CD4-positive, alpha-beta memory T cell (primary cell): Measurements from ENCODE around the gene CLIC5. TPM values are rescaled to one million over a fixed set of nuclear protein-coding genes. Genes with fewer than 3 reads are reported as not detected.

Experiments used
- CTCF ChIA-PET: fragments of 350-600 bp; sonication (Branson Sonifier 250); formaldehyde crosslinking; loops from one replicate; lab custom pipeline; 2021; ENCODE audit warnings: inconsistent platforms; ENCODE audit not compliant: partially characterized antibody; lab: Charles Lee
- POLR2A ChIA-PET: fragments of 350-600 bp; sonication (Branson Sonifier 250); formaldehyde crosslinking; loops from one replicate; lab custom pipeline; 2021; ENCODE audit not compliant: partially characterized antibody; lab: Charles Lee
- DNase-seq, 5 donors: peaks; one replicate each; pipeline versions ENCODE4 v3.0.0 to v3.0.0-alpha.2; 2020 to 2022; ENCODE audit warnings: mixed read lengths in 1 of 5
- H3K27ac ChIP-seq: one replicate; pipeline ENCODE4 v1.7.0; 2013; ENCODE audit warnings: low read depth, low read length
- H3K27me3 ChIP-seq: 2 replicates; pipeline ENCODE4 v1.7.0; 2013; ENCODE audit warnings: mild to moderate bottlenecking, low read length, moderate library complexity; ENCODE audit not compliant: insufficient read depth
- H3K36me3 ChIP-seq: 2 replicates; pipeline ENCODE4 v1.7.0; 2013; ENCODE audit warnings: mild to moderate bottlenecking, low read length, moderate library complexity; ENCODE audit not compliant: insufficient read depth
- H3K4me1 ChIP-seq: 2 replicates; pipeline ENCODE4 v1.7.0; 2013; ENCODE audit warnings: mild to moderate bottlenecking, low read length, moderate library complexity; ENCODE audit not compliant: insufficient read depth
- H3K4me3 ChIP-seq, 2 donors: one replicate each; pipeline ENCODE4 v1.7.0; 2013; ENCODE audit warnings: low read length in 2 of 2, mild to moderate bottlenecking in 1 of 2
- H3K9me3 ChIP-seq, 2 donors: one replicate each; pipeline ENCODE4 v1.7.0; 2013; ENCODE audit warnings: low read length in 2 of 2, control low read depth in 1 of 2; ENCODE audit not compliant: control insufficient read depth in 1 of 2
- H3K27ac Mint-ChIP-seq, 7 donors: one replicate each; pipeline ENCODE4 v1.8.0; 2020 to 2021; ENCODE audit warnings: mixed read lengths in 7 of 7, mild to moderate bottlenecking in 6 of 7, inconsistent platforms in 3 of 7, moderate library complexity in 3 of 7
- H3K27me3 Mint-ChIP-seq, 2 donors: one replicate each; pipeline ENCODE4 v1.8.0; 2020 to 2021; ENCODE audit warnings: mixed read lengths in 2 of 2
- H3K36me3 Mint-ChIP-seq, 2 donors: one replicate each; pipeline ENCODE4 v1.8.0; 2020 to 2021; ENCODE audit warnings: mixed read lengths in 2 of 2, inconsistent platforms in 1 of 2, mild to moderate bottlenecking in 1 of 2
- H3K4me1 Mint-ChIP-seq, 4 donors: one replicate each; pipeline ENCODE4 v1.8.0; 2020 to 2021; ENCODE audit warnings: mixed read lengths in 4 of 4, mild to moderate bottlenecking in 1 of 4
- H3K4me3 Mint-ChIP-seq, 8 donors: one replicate each; pipeline ENCODE4 v1.8.0; 2020 to 2021; ENCODE audit warnings: mixed read lengths in 8 of 8, mild to moderate bottlenecking in 7 of 8, moderate library complexity in 6 of 8, inconsistent platforms in 3 of 8
- H3K9me3 Mint-ChIP-seq, 8 donors: one replicate each; pipeline ENCODE4 v1.8.0; 2020 to 2021; ENCODE audit warnings: mixed read lengths in 8 of 8, mild to moderate bottlenecking in 5 of 8, inconsistent platforms in 3 of 8, moderate library complexity in 1 of 8
- intact Hi-C: fragments of 100-400 bp; cut with micrococcal nuclease; formaldehyde crosslinking; loops from one replicate; pipeline ENCODE4 v1.15.1; 2023
- polyA plus RNA-seq, 2 donors: library from polyadenylated mRNA; unstranded; fragments of 300-500 nt; fragmentation: Illumina TruSeq; gene quantifications; one replicate each; pipeline ENCODE4 v1.2.3, GENCODE V29; 2021
- total RNA-seq, 2 experiments: library from RNA; stranded (reverse); gene quantifications; one replicate each; pipeline ENCODE4 v1.2.3, GENCODE V29; 2021

The CLIC5 gene
- 10 to 100 TPM; 17.6 to 18.4 TPM for total RNA-seq
- 1 to 10 TPM; 3.4 to 7.3 TPM for polyA plus RNA-seq

DNA sequence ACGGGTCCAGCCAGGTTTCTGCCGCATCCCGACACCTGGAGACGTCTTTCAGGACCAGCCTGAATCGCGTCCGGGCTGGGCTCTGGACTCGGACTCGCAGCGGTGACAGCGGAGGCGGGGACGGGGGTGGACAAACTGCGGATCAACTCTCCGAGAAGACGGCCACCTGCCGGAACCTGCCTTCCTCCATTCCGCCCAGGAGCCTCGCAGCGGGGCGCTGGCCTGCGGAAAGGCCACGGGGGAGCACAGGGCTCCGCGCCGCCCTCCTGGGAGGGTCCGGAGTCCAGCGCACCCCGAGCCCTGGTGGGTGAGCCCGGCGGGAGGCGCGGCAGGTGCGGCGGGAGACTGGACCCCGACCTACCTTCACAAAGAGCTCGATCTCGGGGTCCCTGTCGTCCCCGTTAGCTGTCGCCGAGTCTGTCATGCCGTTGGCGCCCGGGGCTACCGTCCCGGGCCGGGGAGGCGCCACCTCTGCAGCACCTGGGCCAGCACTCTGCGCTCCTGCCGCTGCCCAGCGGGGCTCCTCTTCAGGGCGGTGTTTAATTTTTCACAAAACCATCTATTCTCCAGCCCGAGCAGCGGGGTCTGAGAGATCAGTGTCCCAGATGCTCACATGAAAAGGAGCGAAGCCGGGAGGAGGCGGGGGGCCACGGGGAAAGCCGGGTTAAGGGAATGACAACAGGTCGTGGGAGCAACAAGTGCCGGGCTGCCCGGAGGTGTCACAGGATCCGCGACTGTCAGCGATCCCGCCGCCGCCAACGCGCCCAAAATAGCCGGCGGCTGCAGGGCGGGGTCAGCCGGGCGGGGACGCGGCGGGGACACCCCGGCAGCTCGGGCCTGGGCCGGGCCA is at the start of gene CLIC5:
Gene CLIC5 (minus strand): TSS at position 742 of the 850 bp plus-strand sequence. CDS start 318 bp downstream, at position 424.
- Histone ChIP-seq H3K27me3 (no peaks in the 10 kb centered on the region), H3K4me3 (peak within 1 kb of the TSS; percentile 55 to 62), H3K36me3 (no peaks in the 10 kb centered on the region), H3K9me3 (no peaks in the 10 kb centered on the region), H3K4me1 (peaks cover 50% of the 10 kb centered on the region), H3K27ac (peak within 1 kb of the TSS; percentile 71)
- intact Hi-C loops, result loop anchor here (2.0 kb wide), 1 partner anchor 85 kb away; no protein-coding TSS in a partner anchor
- DNase-seq, result peak; percentile 31 to 51 (median 40)
- peaks cover 0 to 2% (median 0%) of the 10 kb centered on the region in 8 donors for H3K9me3 Mint-ChIP-seq
- ChIA-PET CTCF (interaction anchor here (1.0 to 2.2 kb wide), 3 partner anchors 85 to 115 kb away, joined by 3 to 15 read pairs (median 5); partner anchors contain the start of gene ENPP4), POLR2A (interaction anchor here (1.0 to 3.2 kb wide), 3 partner anchors 24 to 114 kb away, joined by 3 to 15 read pairs (median 5); partner anchors contain the start of gene ENPP4)
- H3K27me3 Mint-ChIP-seq, result no peaks in the 10 kb centered on the region
- H3K27ac Mint-ChIP-seq, result peak within 1 kb of the TSS; percentile 95 to 98 (median 97)
- peak within 1 kb of the TSS; percentile 90 to 99 (median 95) for H3K4me3 Mint-ChIP-seq
- H3K36me3 Mint-ChIP-seq, result peaks cover 0 to 7% of the 10 kb centered on the region in 2 donors
- H3K4me1 Mint-ChIP-seq, result peaks cover 48 to 55% (median 51%) of the 10 kb centered on the region in 4 donors

DNA sequence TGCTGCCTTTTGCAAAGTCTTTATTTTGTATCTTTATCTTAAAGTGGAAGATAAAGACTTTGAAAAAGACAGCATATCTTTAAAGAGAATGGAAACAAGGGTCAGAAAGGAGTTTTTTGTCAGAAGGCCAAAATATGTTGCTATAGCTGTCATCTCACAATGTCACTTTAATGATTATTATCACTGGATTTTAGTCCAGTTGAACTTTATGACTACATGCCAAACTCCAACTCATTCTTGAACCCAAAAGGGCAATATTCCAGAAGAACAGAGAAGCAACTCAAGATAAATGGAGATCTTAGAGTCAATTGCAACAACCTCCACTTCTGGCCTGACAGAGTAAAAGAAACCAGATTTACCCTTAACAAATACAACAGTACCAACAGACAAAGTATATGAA is 47.3 kb upstream of the CLIC5 start:
- no peaks in the 10 kb centered on the region for H3K4me1 ChIP-seq
- DNase-seq, result no peak
- H3K27ac ChIP-seq, result no peak overlapping the region
- no peaks in the 10 kb centered on the region for H3K36me3 ChIP-seq
- CTCF ChIA-PET, result no interaction called here
- POLR2A ChIA-PET, result no interaction called here
- H3K4me1 Mint-ChIP-seq, result no peaks in the 10 kb centered on the region
- H3K4me3 ChIP-seq, result no peak overlapping the region
- H3K4me3 Mint-ChIP-seq, result no peak overlapping the region
- no peaks in the 10 kb centered on the region for H3K9me3 ChIP-seq
- no peaks in the 10 kb centered on the region for H3K27me3 ChIP-seq
- H3K9me3 Mint-ChIP-seq, result peaks cover 0 to 6% (median 0%) of the 10 kb centered on the region in 8 donors
- H3K36me3 Mint-ChIP-seq, result no peaks in the 10 kb centered on the region
- intact Hi-C loops, result no loop called here
- H3K27ac Mint-ChIP-seq, result no peak overlapping the region
- peaks cover 5 to 16% of the 10 kb centered on the region in 2 donors for H3K27me3 Mint-ChIP-seq

DNA sequence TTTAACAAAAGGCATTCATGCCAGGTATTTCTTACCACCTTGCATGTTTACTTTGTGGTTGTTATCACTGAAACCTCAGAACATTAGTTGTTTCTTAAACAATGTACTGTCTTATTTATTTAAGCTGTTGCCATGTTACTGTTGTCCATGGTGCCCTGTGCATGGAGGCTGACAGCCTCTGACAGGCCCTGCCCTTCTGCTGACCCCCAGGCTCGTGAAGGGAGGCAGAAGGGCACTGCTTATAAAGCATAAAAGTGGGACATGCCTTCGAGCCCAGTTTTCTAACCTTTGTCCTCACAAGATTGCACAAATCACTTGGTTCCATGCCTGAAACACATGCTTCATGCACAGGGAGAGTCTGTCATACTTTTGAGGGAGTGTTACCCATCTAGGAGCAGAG is 46.7 kb upstream of the CLIC5 start:
- H3K36me3 Mint-ChIP-seq, result no peaks in the 10 kb centered on the region
- H3K9me3 ChIP-seq, result no peaks in the 10 kb centered on the region
- ChIA-PET POLR2A (no interaction called here), CTCF (interaction anchor here (1.8 kb wide), 1 partner anchor 132 kb away, joined by 3 read pairs; no protein-coding TSS in a partner anchor)
- peaks cover 6 to 18% of the 10 kb centered on the region in 2 donors for H3K27me3 Mint-ChIP-seq
- no peaks in the 10 kb centered on the region for H3K27me3 ChIP-seq
- H3K27ac Mint-ChIP-seq, result no peak overlapping the region
- H3K27ac ChIP-seq, result no peak overlapping the region
- no peaks in the 10 kb centered on the region for H3K4me1 ChIP-seq
- intact Hi-C loops, result no loop called here
- H3K4me3 ChIP-seq, result no peak overlapping the region
- H3K4me3 Mint-ChIP-seq, result no peak overlapping the region
- DNase-seq, result no peak
- H3K36me3 ChIP-seq, result no peaks in the 10 kb centered on the region
- H3K9me3 Mint-ChIP-seq, result peaks cover 0 to 6% (median 0%) of the 10 kb centered on the region in 8 donors
- no peaks in the 10 kb centered on the region for H3K4me1 Mint-ChIP-seq

DNA sequence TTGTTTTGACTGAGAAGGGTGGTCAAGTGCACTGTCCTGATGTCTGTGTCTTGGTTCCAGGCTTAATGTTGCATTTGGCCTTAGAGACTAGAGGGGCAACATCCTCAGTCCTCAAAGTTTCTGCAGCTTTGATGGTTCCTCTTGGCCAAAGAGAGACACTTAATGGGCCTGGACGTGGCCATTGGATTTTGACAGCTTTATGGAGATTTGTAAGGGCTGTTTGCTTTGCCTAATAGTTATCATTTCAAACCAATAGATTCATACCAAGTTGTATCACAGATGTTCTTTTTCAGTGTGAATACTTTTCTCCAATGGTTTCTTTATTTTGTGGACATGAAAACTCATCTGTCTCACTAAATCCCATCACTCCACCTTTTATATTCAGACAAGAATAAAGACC is 45.8 kb upstream of the CLIC5 start:
- H3K4me3 Mint-ChIP-seq, result no peak overlapping the region
- peaks cover 0 to 6% (median 1%) of the 10 kb centered on the region in 8 donors for H3K9me3 Mint-ChIP-seq
- no peak for DNase-seq
- H3K4me1 ChIP-seq, result no peaks in the 10 kb centered on the region
- ChIA-PET CTCF (interaction anchor here (1.8 kb wide), 1 partner anchor 131 kb away, joined by 3 read pairs; no protein-coding TSS in a partner anchor), POLR2A (no interaction called here)
- intact Hi-C loops, result no loop called here
- H3K9me3 ChIP-seq, result no peaks in the 10 kb centered on the region
- no peak overlapping the region for H3K27ac ChIP-seq
- no peaks in the 10 kb centered on the region for H3K4me1 Mint-ChIP-seq
- H3K27me3 ChIP-seq, result no peaks in the 10 kb centered on the region
- H3K36me3 ChIP-seq, result no peaks in the 10 kb centered on the region
- H3K27ac Mint-ChIP-seq, result no peak overlapping the region
- H3K4me3 ChIP-seq, result no peak overlapping the region
- H3K27me3 Mint-ChIP-seq, result peaks cover 13 to 15% of the 10 kb centered on the region in 2 donors
- H3K36me3 Mint-ChIP-seq, result no peaks in the 10 kb centered on the region

DNA sequence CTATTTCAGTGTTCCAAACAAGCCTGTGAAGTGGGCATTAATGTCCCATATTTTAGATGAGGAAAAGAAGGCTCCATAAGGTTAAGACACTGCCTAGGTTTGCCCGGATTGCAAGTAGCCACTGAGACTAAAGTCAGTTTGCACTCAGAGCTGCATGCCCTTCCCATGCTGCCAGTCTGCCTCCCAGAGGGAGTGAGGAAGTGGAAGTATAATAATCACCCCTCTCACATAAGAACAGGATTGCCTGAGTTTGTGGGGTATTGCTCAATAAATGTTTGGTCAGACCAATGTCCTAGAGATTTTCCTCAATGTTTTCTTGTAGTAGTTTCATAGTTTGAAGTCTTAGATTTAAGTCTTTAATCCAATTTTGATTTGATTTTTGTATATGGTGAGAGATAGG is 43.9 kb upstream of the CLIC5 start:
- H3K27me3 Mint-ChIP-seq, result peaks cover 13 to 14% of the 10 kb centered on the region in 2 donors
- H3K27ac Mint-ChIP-seq, result no peak overlapping the region
- Histone ChIP-seq H3K9me3 (no peaks in the 10 kb centered on the region), H3K36me3 (no peaks in the 10 kb centered on the region), H3K27ac (no peak overlapping the region), H3K4me1 (no peaks in the 10 kb centered on the region), H3K4me3 (no peak overlapping the region), H3K27me3 (no peaks in the 10 kb centered on the region)
- POLR2A ChIA-PET, result no interaction called here
- CTCF ChIA-PET, result no interaction called here
- DNase-seq, result no peak
- H3K4me3 Mint-ChIP-seq, result no peak overlapping the region
- H3K36me3 Mint-ChIP-seq, result no peaks in the 10 kb centered on the region
- intact Hi-C loops, result no loop called here
- no peaks in the 10 kb centered on the region for H3K4me1 Mint-ChIP-seq
- peaks cover 0 to 6% (median 1%) of the 10 kb centered on the region in 8 donors for H3K9me3 Mint-ChIP-seq

DNA sequence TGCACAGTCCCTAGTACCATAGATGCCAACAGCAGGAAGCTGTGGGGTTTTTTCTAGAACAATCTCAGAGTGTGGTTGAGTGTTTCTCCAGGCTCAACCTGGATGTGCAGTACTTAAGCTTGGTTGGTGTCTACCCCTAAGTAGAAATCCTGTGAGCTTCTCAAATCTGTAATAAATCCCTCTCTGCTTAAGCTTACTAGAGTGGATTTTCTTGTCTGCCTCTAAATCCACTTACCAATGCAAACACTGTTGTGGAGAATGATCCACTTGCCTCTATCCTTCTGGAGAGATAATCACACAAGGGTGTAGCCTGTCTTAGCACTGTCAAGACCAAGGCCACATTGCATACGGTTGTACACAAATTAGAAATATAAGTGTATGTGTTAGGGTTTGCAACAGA is 43.3 kb upstream of the CLIC5 start:
- Mint-ChIP-seq H3K4me1 (peaks cover 0 to 1% (median 0%) of the 10 kb centered on the region in 4 donors), H3K9me3 (peaks cover 0 to 6% (median 1%) of the 10 kb centered on the region in 8 donors)
- POLR2A ChIA-PET, result no interaction called here

GRCh38 chr6:46057792-46058191 is 42.1 kb upstream of the CLIC5 start:
- Histone ChIP-seq H3K27me3 (no peaks in the 10 kb centered on the region), H3K27ac (no peak overlapping the region), H3K9me3 (no peaks in the 10 kb centered on the region), H3K4me3 (no peak overlapping the region), H3K4me1 (peaks cover 4% of the 10 kb centered on the region), H3K36me3 (no peaks in the 10 kb centered on the region)
- no peak for DNase-seq
- no peaks in the 10 kb centered on the region for H3K36me3 Mint-ChIP-seq
- intact Hi-C loops, result no loop called here
- H3K27me3 Mint-ChIP-seq, result peaks cover 7 to 10% of the 10 kb centered on the region in 2 donors
- no peak overlapping the region for H3K27ac Mint-ChIP-seq
- POLR2A ChIA-PET, result no interaction called here
- H3K9me3 Mint-ChIP-seq, result peaks cover 0 to 3% (median 0%) of the 10 kb centered on the region in 8 donors
- H3K4me3 Mint-ChIP-seq, result no peak overlapping the region
- CTCF ChIA-PET, result no interaction called here
- H3K4me1 Mint-ChIP-seq, result peaks cover 5 to 10% (median 7%) of the 10 kb centered on the region in 4 donors

More for the DNA sequence above, 43.3 kb upstream of the CLIC5 start:
- no peak overlapping the region for H3K27ac ChIP-seq
- no peak overlapping the region for H3K4me3 ChIP-seq
- no peak for DNase-seq
- Mint-ChIP-seq H3K36me3 (no peaks in the 10 kb centered on the region), H3K27ac (no peak overlapping the region), H3K27me3 (peaks cover 13 to 14% of the 10 kb centered on the region in 2 donors), H3K4me3 (no peak overlapping the region)
- intact Hi-C loops, result no loop called here
- H3K9me3 ChIP-seq, result no peaks in the 10 kb centered on the region
- H3K36me3 ChIP-seq, result no peaks in the 10 kb centered on the region
- H3K4me1 ChIP-seq, result no peaks in the 10 kb centered on the region
- CTCF ChIA-PET, result interaction anchor here (0.9 kb wide), 1 partner anchor 14 kb away, joined by 4 read pairs; no protein-coding TSS in a partner anchor
- no peaks in the 10 kb centered on the region for H3K27me3 ChIP-seq
